Measurements from ENCODE around the gene STK32C.

STK32C gene

GRCh38 chr10:132276179-132276675 is 31.5 kb downstream of the STK32C start:
- in situ Hi-C loops (cut with MboI; ENCODE audit: low sequenced_read_pairs, unreplicated experiment): no loop called here
- TF ChIP-seq, protein P1, sequence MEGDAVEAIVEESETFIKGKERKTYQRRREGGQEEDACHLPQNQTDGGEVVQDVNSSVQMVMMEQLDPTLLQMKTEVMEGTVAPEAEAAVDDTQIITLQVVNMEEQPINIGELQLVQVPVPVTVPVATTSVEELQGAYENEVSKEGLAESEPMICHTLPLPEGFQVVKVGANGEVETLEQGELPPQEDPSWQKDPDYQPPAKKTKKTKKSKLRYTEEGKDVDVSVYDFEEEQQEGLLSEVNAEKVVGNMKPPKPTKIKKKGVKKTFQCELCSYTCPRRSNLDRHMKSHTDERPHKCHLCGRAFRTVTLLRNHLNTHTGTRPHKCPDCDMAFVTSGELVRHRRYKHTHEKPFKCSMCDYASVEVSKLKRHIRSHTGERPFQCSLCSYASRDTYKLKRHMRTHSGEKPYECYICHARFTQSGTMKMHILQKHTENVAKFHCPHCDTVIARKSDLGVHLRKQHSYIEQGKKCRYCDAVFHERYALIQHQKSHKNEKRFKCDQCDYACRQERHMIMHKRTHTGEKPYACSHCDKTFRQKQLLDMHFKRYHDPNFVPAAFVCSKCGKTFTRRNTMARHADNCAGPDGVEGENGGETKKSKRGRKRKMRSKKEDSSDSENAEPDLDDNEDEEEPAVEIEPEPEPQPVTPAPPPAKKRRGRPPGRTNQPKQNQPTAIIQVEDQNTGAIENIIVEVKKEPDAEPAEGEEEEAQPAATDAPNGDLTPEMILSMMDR (IDR thresholded peaks at IDR 0.05; ENCODE audit: borderline replicate concordance, control extremely low read depth, extremely low read depth, insufficient read depth, missing control alignments): no peak
- no peak for DNase-seq (ENCODE audit: low spot score)

GRCh38 chr10:132275426-132276178 is 32.1 kb downstream of the STK32C start:
- no peak for DNase-seq (ENCODE audit: low spot score)
- in situ Hi-C loops (cut with MboI; ENCODE audit: low sequenced_read_pairs, unreplicated experiment): no loop called here
- TF ChIP-seq, protein P1 (IDR thresholded peaks at IDR 0.05; ENCODE audit: borderline replicate concordance, control extremely low read depth, extremely low read depth, insufficient read depth, missing control alignments): no peak

DNA sequence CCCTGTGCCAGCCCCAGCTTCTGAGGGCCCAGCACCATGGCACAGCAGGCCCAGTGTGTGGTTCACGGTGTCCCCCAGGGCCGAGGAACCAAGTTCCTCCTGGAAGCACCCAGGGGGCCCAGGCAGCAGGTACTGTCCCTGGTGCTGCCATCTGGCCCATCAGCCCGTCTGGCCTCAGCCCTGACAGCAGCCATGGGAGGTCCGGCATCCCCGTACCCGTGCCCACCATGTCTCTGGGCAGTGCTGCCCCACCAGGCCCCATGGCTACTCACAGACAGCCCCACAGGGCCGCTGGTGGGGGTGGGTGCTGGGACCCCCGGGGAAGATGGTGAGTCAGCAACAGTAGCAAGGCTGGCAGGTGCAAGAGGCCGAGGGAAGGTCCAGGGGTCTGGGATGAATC is 32.8 kb downstream of the STK32C start:
- in situ Hi-C loops (cut with MboI; ENCODE audit: low sequenced_read_pairs, unreplicated experiment): no loop called here
- DNase-seq (ENCODE audit: low spot score): no peak
- TF ChIP-seq, protein P1 (IDR thresholded peaks at IDR 0.05; ENCODE audit: borderline replicate concordance, control extremely low read depth, extremely low read depth, insufficient read depth, missing control alignments): no peak

GRCh38 chr10:132274581-132274980 is 33.2 kb downstream of the STK32C start:
- in situ Hi-C loops (cut with MboI; ENCODE audit: low sequenced_read_pairs, unreplicated experiment): no loop called here
- DNase-seq (ENCODE audit: low spot score): no peak
- TF ChIP-seq, protein P1 (IDR thresholded peaks at IDR 0.05; ENCODE audit: borderline replicate concordance, control extremely low read depth, extremely low read depth, insufficient read depth, missing control alignments): no peak

DNA sequence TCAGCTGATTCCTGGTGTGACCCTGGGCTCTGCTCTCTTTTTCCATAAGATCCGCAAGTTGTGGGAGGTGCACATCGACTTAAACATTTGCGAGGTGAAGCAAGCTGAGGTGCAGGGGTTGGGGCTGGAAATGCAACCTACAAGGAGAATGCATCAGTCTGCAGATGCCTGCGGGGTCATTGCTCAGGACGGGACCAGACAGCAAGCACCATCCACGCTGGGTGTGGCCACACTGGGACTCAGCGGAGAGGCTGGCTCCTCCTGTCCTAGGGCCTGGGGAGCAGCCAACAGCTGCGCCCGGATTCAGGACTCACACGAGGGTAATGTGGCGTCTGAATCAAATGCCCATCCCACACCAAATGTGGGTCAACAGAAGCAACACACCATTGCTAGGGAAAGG is 33.8 kb downstream of the STK32C start:
- DNase-seq (ENCODE audit: low spot score): no peak
- TF ChIP-seq, protein P1 (IDR thresholded peaks at IDR 0.05; ENCODE audit: borderline replicate concordance, control extremely low read depth, extremely low read depth, insufficient read depth, missing control alignments): no peak
- in situ Hi-C loops (cut with MboI; ENCODE audit: low sequenced_read_pairs, unreplicated experiment): no loop called here

- TF ChIP-seq, protein P1 (IDR thresholded peaks at IDR 0.05; ENCODE audit: borderline replicate concordance, control extremely low read depth, extremely low read depth, insufficient read depth, missing control alignments): no peak
- in situ Hi-C loops (cut with MboI; ENCODE audit: low sequenced_read_pairs, unreplicated experiment): no loop called here
Observed at GRCh38 chr10:132273304-132273944, 34.3 kb downstream of the STK32C start.

More at GRCh38 chr10:132273304-132273944, 34.3 kb downstream of the STK32C start:
- DNase-seq (ENCODE audit: low spot score): no peak

Measured in GM13976 (cell line).